ENCODE results near the gene TAGLN3. TPM values are rescaled to one million over a fixed set of nuclear protein-coding genes. Genes with fewer than 3 reads are reported as not detected.

Gene TAGLN3
- polyA plus RNA-seq, 1 of the 3 experiments (the other 2 are of a cell fraction): 19.6 TPM

DNA sequence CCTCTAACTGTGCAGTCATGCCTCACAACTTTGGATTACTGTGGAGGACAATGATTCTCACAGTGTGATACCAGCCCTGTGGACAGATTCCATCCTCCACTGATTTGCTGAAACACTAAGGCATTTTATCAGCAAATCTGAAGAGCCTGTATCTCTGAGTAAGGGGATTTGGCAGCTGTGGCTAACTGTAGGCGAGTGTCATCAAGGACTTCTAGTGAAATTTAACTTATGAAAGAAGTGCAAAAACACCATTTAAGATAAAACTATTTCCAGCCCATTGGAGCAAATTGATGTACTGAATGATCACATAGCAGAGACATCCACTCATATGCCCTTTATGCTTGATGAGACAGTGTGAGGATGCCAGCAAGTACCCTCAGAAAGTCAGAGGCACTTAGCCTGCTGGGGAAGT is 22.0 kb downstream of the TAGLN3 start:
- H3F3A ChIP-seq (replicated peaks; ENCODE audit: insufficient read depth): no peaks in the 10 kb centered on the region
- H3K9me2 ChIP-seq: no peaks in the 10 kb centered on the region
- H3K36me3 ChIP-seq (replicated peaks in 1 of 2; ENCODE audit: control insufficient read depth in 1 of 2, insufficient read depth in 2 of 2, low read length in 1 of 2): no peaks in the 10 kb centered on the region
- H3K79me2 ChIP-seq (ENCODE audit: insufficient read depth): no peaks in the 10 kb centered on the region
- whole genome bisulfite sequencing (ENCODE audit: low lambda C conversion rate): 80% methylated on average over 1 of the region's 1 CpG
- DNase-seq: no peak
- H3K4me3 ChIP-seq (ENCODE audit: low read depth in 2 of 2, low read length in 1 of 2): no peak overlapping the region; a peak in 1 of 4 replicates
- ChIA-PET POLR2A (no interaction called here), CTCF (no interaction called here)
- TF ChIP-seq FOSL2 (IDR thresholded peaks at IDR 0.05; ENCODE audit: borderline replicate concordance, low read depth) (no peak), YY1 (IDR thresholded peaks at IDR 0.05; ENCODE audit: low read depth) (no peak), NRF1 (IDR thresholded peaks at IDR 0.05; ENCODE audit: low read depth, low read length) (no peak), RXRA (IDR thresholded peaks at IDR 0.05; ENCODE audit: borderline replicate concordance, low read depth) (no peak), ELF1 (IDR thresholded peaks at IDR 0.05) (no peak), EP300 (IDR thresholded peaks at IDR 0.05; ENCODE audit: borderline replicate concordance in 1 of 2, low read depth in 1 of 2, low read length in 1 of 2) (no peak), POLR2AphosphoS5 (IDR thresholded peaks at IDR 0.05; ENCODE audit: low read depth, low read length) (no peak), MEF2A (IDR thresholded peaks at IDR 0.05; ENCODE audit: borderline replicate concordance, low read depth) (no peak), RFX5 (IDR thresholded peaks at IDR 0.05; ENCODE audit: low read length) (no peak), MXI1 (IDR thresholded peaks at IDR 0.05; ENCODE audit: low read depth, low read length) (no peak)
- TF ChIP-seq, protein P1, sequence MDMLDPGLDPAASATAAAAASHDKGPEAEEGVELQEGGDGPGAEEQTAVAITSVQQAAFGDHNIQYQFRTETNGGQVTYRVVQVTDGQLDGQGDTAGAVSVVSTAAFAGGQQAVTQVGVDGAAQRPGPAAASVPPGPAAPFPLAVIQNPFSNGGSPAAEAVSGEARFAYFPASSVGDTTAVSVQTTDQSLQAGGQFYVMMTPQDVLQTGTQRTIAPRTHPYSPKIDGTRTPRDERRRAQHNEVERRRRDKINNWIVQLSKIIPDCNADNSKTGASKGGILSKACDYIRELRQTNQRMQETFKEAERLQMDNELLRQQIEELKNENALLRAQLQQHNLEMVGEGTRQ (IDR thresholded peaks at IDR 0.05; ENCODE audit: borderline replicate concordance, low read depth, low read length): no peak
- TF ChIP-seq, protein P2, sequence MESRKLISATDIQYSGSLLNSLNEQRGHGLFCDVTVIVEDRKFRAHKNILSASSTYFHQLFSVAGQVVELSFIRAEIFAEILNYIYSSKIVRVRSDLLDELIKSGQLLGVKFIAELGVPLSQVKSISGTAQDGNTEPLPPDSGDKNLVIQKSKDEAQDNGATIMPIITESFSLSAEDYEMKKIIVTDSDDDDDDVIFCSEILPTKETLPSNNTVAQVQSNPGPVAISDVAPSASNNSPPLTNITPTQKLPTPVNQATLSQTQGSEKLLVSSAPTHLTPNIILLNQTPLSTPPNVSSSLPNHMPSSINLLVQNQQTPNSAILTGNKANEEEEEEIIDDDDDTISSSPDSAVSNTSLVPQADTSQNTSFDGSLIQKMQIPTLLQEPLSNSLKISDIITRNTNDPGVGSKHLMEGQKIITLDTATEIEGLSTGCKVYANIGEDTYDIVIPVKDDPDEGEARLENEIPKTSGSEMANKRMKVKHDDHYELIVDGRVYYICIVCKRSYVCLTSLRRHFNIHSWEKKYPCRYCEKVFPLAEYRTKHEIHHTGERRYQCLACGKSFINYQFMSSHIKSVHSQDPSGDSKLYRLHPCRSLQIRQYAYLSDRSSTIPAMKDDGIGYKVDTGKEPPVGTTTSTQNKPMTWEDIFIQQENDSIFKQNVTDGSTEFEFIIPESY (IDR thresholded peaks at IDR 0.05; ENCODE audit: borderline replicate concordance, low read depth): no peak
- no peak overlapping the region for H2AFZ ChIP-seq (ENCODE audit: low read depth)
- no peak overlapping the region for H3K9ac ChIP-seq
- H3K27ac ChIP-seq (ENCODE audit: low read depth in 2 of 2, low read length in 1 of 2): no peak overlapping the region
- H4K20me1 ChIP-seq (ENCODE audit: insufficient read depth): no peaks in the 10 kb centered on the region
- peaks cover 0 to 4% of the 10 kb centered on the region in 2 experiments; a peak in 2 of 4 replicates for H3K4me1 ChIP-seq (ENCODE audit: control insufficient read depth in 1 of 2, insufficient read depth in 2 of 2, low read depth in 1 of 2, low read length in 1 of 2)
- no peaks in the 10 kb centered on the region for H3K27me3 ChIP-seq (ENCODE audit: insufficient read depth)
- no peak overlapping the region for H3K4me2 ChIP-seq
- no peaks in the 10 kb centered on the region for H3K9me3 ChIP-seq

- Histone ChIP-seq H3K36me3 (replicated peaks in 1 of 2; ENCODE audit: control insufficient read depth in 1 of 2, insufficient read depth in 2 of 2, low read length in 1 of 2) (no peaks in the 10 kb centered on the region), H3K4me1 (ENCODE audit: control insufficient read depth in 1 of 2, insufficient read depth in 2 of 2, low read depth in 1 of 2, low read length in 1 of 2) (no peaks in the 10 kb centered on the region; a peak in 1 of 4 replicates), H2AFZ (ENCODE audit: low read depth) (no peak overlapping the region), H3K4me3 (ENCODE audit: low read depth in 2 of 2, low read length in 1 of 2) (no peak overlapping the region), H3F3A (replicated peaks; ENCODE audit: insufficient read depth) (no peaks in the 10 kb centered on the region), H4K20me1 (ENCODE audit: insufficient read depth) (no peaks in the 10 kb centered on the region), H3K79me2 (ENCODE audit: insufficient read depth) (no peaks in the 10 kb centered on the region), H3K27me3 (ENCODE audit: insufficient read depth) (no peaks in the 10 kb centered on the region), H3K9me2 (no peaks in the 10 kb centered on the region), H3K9me3 (no peaks in the 10 kb centered on the region), H3K27ac (ENCODE audit: low read depth in 2 of 2, low read length in 1 of 2) (no peak overlapping the region), H3K9ac (no peak overlapping the region), H3K4me2 (no peak overlapping the region)
- POLR2A ChIA-PET: no interaction called here
- no peak for DNase-seq
- CTCF ChIA-PET: interaction anchor here (1.5 to 4.0 kb wide), 2 partner anchors 14 to 17 kb away, joined by 8 to 16 read pairs; no protein-coding TSS in a partner anchor
- no peak for TF ChIP-seq MXI1 (IDR thresholded peaks at IDR 0.05; ENCODE audit: low read depth, low read length)
- no peak for TF ChIP-seq NRF1 (IDR thresholded peaks at IDR 0.05; ENCODE audit: low read depth, low read length)
- TF ChIP-seq TCF12 (IDR thresholded peaks at IDR 0.05): no peak
- TF ChIP-seq TEAD4 (IDR thresholded peaks at IDR 0.05; ENCODE audit: borderline replicate concordance, insufficient read depth): no peak
- TF ChIP-seq CTCF (IDR thresholded peaks at IDR 0.05): no peak
- no peak for TF ChIP-seq NFIC (IDR thresholded peaks at IDR 0.05; ENCODE audit: borderline replicate concordance)
- TF ChIP-seq YY1 (IDR thresholded peaks at IDR 0.05; ENCODE audit: low read depth): no peak
- no peak for TF ChIP-seq RXRA (IDR thresholded peaks at IDR 0.05; ENCODE audit: borderline replicate concordance, low read depth)
- no peak for TF ChIP-seq RFX5 (IDR thresholded peaks at IDR 0.05; ENCODE audit: low read length)
- 84% methylated on average over 4 of the region's 4 CpGs for WGBS (ENCODE audit: low lambda C conversion rate)
Measured at GRCh38 chr3:112027142-112027541, 28.4 kb downstream of the TAGLN3 start.

Data from SK-N-SH (cell line).